ENCODE data around the gene BICDL2.
"Not testable (repeated sequence)": the region's sequence is repeated elsewhere in the genome, so short reads cannot be mapped to it uniquely, and the experiment has no call there.

Gene BICDL2

GRCh38 chr16:3065069-3065741, 28.5 kb upstream of the BICDL2 start, which contains the start of gene IL32:
Gene IL32, plus strand, starts transcription at chr16:3065640. Its CDS starts 172 bp downstream, at chr16:3065812.
- no peak for DNase-seq (ENCODE audit: low read depth)

- no peak for DNase-seq (ENCODE audit: low read depth)
These were observed 27.1 kb upstream of the BICDL2 start for GRCh38 chr16:3063625-3064386.

- no peak for DNase-seq (ENCODE audit: low read depth)
These were observed 25.8 kb upstream of the BICDL2 start for GRCh38 chr16:3062553-3062952.

- no peak for DNase-seq (ENCODE audit: low read depth)
These were observed 23.8 kb upstream of the BICDL2 start for GRCh38 chr16:3060339-3061127.

- DNase-seq (ENCODE audit: low read depth), result no peak
These were observed 23.0 kb upstream of the BICDL2 start for GRCh38 chr16:3059723-3060242.

GRCh38 chr16:3059041-3059722, 22.4 kb upstream of the BICDL2 start:
- peak; percentile 53 for DNase-seq (ENCODE audit: low read depth)

- no peak for DNase-seq (ENCODE audit: low read depth)
These were observed 21.6 kb upstream of the BICDL2 start for GRCh38 chr16:3058139-3059030.

GRCh38 chr16:3057181-3058138, 20.7 kb upstream of the BICDL2 start:
- DNase-seq (ENCODE audit: low read depth), result no peak

- no peak for DNase-seq (ENCODE audit: low read depth)
These were observed 19.8 kb upstream of the BICDL2 start for GRCh38 chr16:3056336-3057180.

- DNase-seq (ENCODE audit: low read depth), result not testable (repeated sequence)
These were observed 19.0 kb upstream of the BICDL2 start for GRCh38 chr16:3055734-3056115.

- no peak for DNase-seq (ENCODE audit: low read depth)
These were observed 18.4 kb upstream of the BICDL2 start for GRCh38 chr16:3054965-3055733.

GRCh38 chr16:3053330-3053710, 16.6 kb upstream of the BICDL2 start:
- DNase-seq (ENCODE audit: low read depth), result not testable (repeated sequence)

- not testable (repeated sequence) for DNase-seq (ENCODE audit: low read depth)
These were observed 16.0 kb upstream of the BICDL2 start for GRCh38 chr16:3052571-3053329.

GRCh38 chr16:3051494-3051893, 14.8 kb upstream of the BICDL2 start:
- DNase-seq (ENCODE audit: low read depth), result no peak

GRCh38 chr16:3051009-3051408, 14.3 kb upstream of the BICDL2 start:
- no peak for DNase-seq (ENCODE audit: low read depth)

GRCh38 chr16:3050487-3050886, 13.7 kb upstream of the BICDL2 start:
- no peak for DNase-seq (ENCODE audit: low read depth)

- DNase-seq (ENCODE audit: low read depth), result no peak
These were observed 13.3 kb upstream of the BICDL2 start for GRCh38 chr16:3049921-3050481.
